D721Med (cell line): ENCODE measurements around the gene LAG3.
"Not testable (repeated sequence)": the region's sequence is repeated elsewhere in the genome, so short reads cannot be mapped to it uniquely, and the experiment has no call there.

Source experiments
- DNase-seq: peaks from one replicate; pipeline ENCODE4 v3.0.0; 2011; ENCODE audit warnings: low spot score; ENCODE audit not compliant: insufficient read length
- FAIRE-seq: peaks from 2 replicates; lab custom pipeline; 2011; peaks lifted over from hg19 to GRCh38; lab: Jason Lieb, UNC
- CTCF ChIP-seq: IDR thresholded peaks from 2 replicates; pipeline ENCODE4 v1.5.1; 2012; ENCODE audit warnings: mild to moderate bottlenecking, control low read depth; ENCODE audit not compliant: insufficient read depth; ENCODE audit errors: missing control alignments

Gene LAG3

GRCh38 chr12:6734506-6735387, 37.6 kb upstream of the LAG3 start:
- FAIRE-seq, result no peak
- TF ChIP-seq CTCF, result no peak
- DNase-seq, result no peak

- peak; percentile 80 for TF ChIP-seq CTCF
- FAIRE-seq (no peak), DNase-seq (peak; percentile 43)
Observed at GRCh38 chr12:6735448-6736191, 36.7 kb upstream of the LAG3 start.

GRCh38 chr12:6736754-6737153, 35.6 kb upstream of the LAG3 start:
- DNase-seq (no peak), FAIRE-seq (no peak)
- TF ChIP-seq CTCF, result no peak

- DNase-seq, FAIRE-seq: not testable (repeated sequence)
Observed at GRCh38 chr12:6742080-6742479, 30.2 kb upstream of the LAG3 start.

GRCh38 chr12:6742834-6743233, 29.5 kb upstream of the LAG3 start:
- TF ChIP-seq CTCF, result no peak
- no peak for FAIRE-seq
- DNase-seq, result no peak

GRCh38 chr12:6743300-6743699, 29.0 kb upstream of the LAG3 start:
- not testable (repeated sequence) for FAIRE-seq, DNase-seq

- no peak for TF ChIP-seq CTCF
- no peak for FAIRE-seq
- no peak for DNase-seq
Observed at GRCh38 chr12:6745741-6746525, 26.4 kb upstream of the LAG3 start.
